Retinal pigment epithelial cell (primary cell): ENCODE data around the gene SYCP3.

Experiments
- DNase-seq: peaks from one replicate; pipeline ENCODE4 v3.0.0-alpha.2; 2010; ENCODE audit warnings: low read depth
- H3K4me3 ChIP-seq: 2 replicates; pipeline ENCODE4 v1.5.1; 2011; ENCODE audit warnings: mild to moderate bottlenecking, low read length, control low read depth, moderate library complexity
- CTCF ChIP-seq: conservative IDR thresholded peaks from 2 replicates; pipeline ENCODE4 v1.5.1; 2011; ENCODE audit warnings: low read depth, low read length, control low read depth, inconsistent platforms

The SYCP3 gene

GRCh38 chr12:101703487-101703886 is 35.8 kb downstream of the SYCP3 start:
- no peak for TF ChIP-seq CTCF
- H3K4me3 ChIP-seq: no peak overlapping the region
- DNase-seq: no peak

- no peak for DNase-seq
- no peak for TF ChIP-seq CTCF
- H3K4me3 ChIP-seq: no peak overlapping the region
These were observed 38.9 kb downstream of the SYCP3 start for GRCh38 chr12:101700299-101700820.

GRCh38 chr12:101698800-101699347 is 40.4 kb downstream of the SYCP3 start:
- no peak for DNase-seq
- peak; percentile 43 for TF ChIP-seq CTCF
- H3K4me3 ChIP-seq: peak overlapping the region; percentile 82

- no peak for TF ChIP-seq CTCF
- no peak for DNase-seq
- H3K4me3 ChIP-seq: peak overlapping the region; percentile 82
These were observed 41.1 kb downstream of the SYCP3 start for GRCh38 chr12:101697930-101698799.

GRCh38 chr12:101697197-101697929 is 41.9 kb downstream of the SYCP3 start, which contains the start of gene CHPT1:
CHPT1 (plus strand) TSS chr12:101697640; CDS start chr12:101697862, 222 bp downstream.
- DNase-seq: no peak
- peak within 1 kb of the TSS; percentile 82 for H3K4me3 ChIP-seq
- no peak for TF ChIP-seq CTCF

GRCh38 chr12:101696251-101697196 is 42.7 kb downstream of the SYCP3 start:
- peak overlapping the region; percentile 82 for H3K4me3 ChIP-seq
- DNase-seq: no peak
- TF ChIP-seq CTCF: no peak
